Measurements from ENCODE around the gene VWA7.
"Not testable (repeated sequence)": the region's sequence is repeated elsewhere in the genome, so short reads cannot be mapped to it uniquely, and the experiment has no call there.

VWA7 gene

GRCh38 chr6:31806470-31807272, 29.5 kb upstream of the VWA7 start, which contains the start of gene LSM2:
Gene LSM2 (minus strand): TSS chr6:31806966. CDS start chr6:31806757, 209 bp downstream.
- DNase-seq (ENCODE audit: low spot score) = peak; percentile 99
- in situ Hi-C loops (cut with MboI; ENCODE audit: low pct_unique_long_range_greater_than_20kb, low sequenced_read_pairs, unreplicated experiment) = no loop called here
- peak; percentile 44 for TF ChIP-seq CTCF (IDR thresholded peaks at IDR 0.05; ENCODE audit: extremely low read depth, insufficient read depth, missing control alignments)

- no peak for TF ChIP-seq CTCF (IDR thresholded peaks at IDR 0.05; ENCODE audit: extremely low read depth, insufficient read depth, missing control alignments)
- in situ Hi-C loops (cut with MboI; ENCODE audit: low pct_unique_long_range_greater_than_20kb, low sequenced_read_pairs, unreplicated experiment) = no loop called here
Observed at GRCh38 chr6:31805939-31806469, 28.9 kb upstream of the VWA7 start.

GRCh38 chr6:31801031-31801927, 24.2 kb upstream of the VWA7 start:
- in situ Hi-C loops (cut with MboI; ENCODE audit: low pct_unique_long_range_greater_than_20kb, low sequenced_read_pairs, unreplicated experiment); DNase-seq (ENCODE audit: low spot score): not testable (repeated sequence)

More at GRCh38 chr6:31805939-31806469, 28.9 kb upstream of the VWA7 start:
- no peak for DNase-seq (ENCODE audit: low spot score)

- TF ChIP-seq CTCF (IDR thresholded peaks at IDR 0.05; ENCODE audit: extremely low read depth, insufficient read depth, missing control alignments) = no peak
- in situ Hi-C loops (cut with MboI; ENCODE audit: low pct_unique_long_range_greater_than_20kb, low sequenced_read_pairs, unreplicated experiment) = no loop called here
- DNase-seq (ENCODE audit: low spot score) = no peak
Observed at GRCh38 chr6:31799781-31800180, 22.7 kb upstream of the VWA7 start.

- DNase-seq (ENCODE audit: low spot score) = no peak
- in situ Hi-C loops (cut with MboI; ENCODE audit: low pct_unique_long_range_greater_than_20kb, low sequenced_read_pairs, unreplicated experiment) = no loop called here
- TF ChIP-seq CTCF (IDR thresholded peaks at IDR 0.05; ENCODE audit: extremely low read depth, insufficient read depth, missing control alignments) = no peak
Observed at GRCh38 chr6:31797588-31797987, 20.5 kb upstream of the VWA7 start.

- in situ Hi-C loops (cut with MboI; ENCODE audit: low pct_unique_long_range_greater_than_20kb, low sequenced_read_pairs, unreplicated experiment) = no loop called here
- no peak for DNase-seq (ENCODE audit: low spot score)
- TF ChIP-seq CTCF (IDR thresholded peaks at IDR 0.05; ENCODE audit: extremely low read depth, insufficient read depth, missing control alignments) = no peak
Observed at GRCh38 chr6:31796993-31797385, 19.9 kb upstream of the VWA7 start.

Measured in GM13977 (cell line).